T-helper 2 cell treated with Interferon-gamma antibody and Interleukin-4, amounts not matched to agents 100 ng/mL and 5 ng/mL, for 36 hours (primary cell): ENCODE measurements around the gene EPC1. TPM values are rescaled to one million over a fixed set of nuclear protein-coding genes. Genes with fewer than 3 reads are reported as not detected.
"Not testable (repeated sequence)": the region's sequence is repeated elsewhere in the genome, so short reads cannot be mapped to it uniquely, and the experiment has no call there.

Source experiments
- intact Hi-C: fragments of 100-400 bp; cut with micrococcal nuclease; formaldehyde crosslinking; loops from one replicate; pipeline ENCODE4 v1.15.1; 2023
- total RNA-seq: library from RNA; stranded (reverse); gene quantifications from 2 replicates; pipeline ENCODE4 v1.2.3, GENCODE V29; 2022

Gene EPC1
- total RNA-seq, 1 donor from 2014 or later, result 41.1 TPM

GRCh38 chr10:32373031-32373430 is 26.1 kb upstream of the EPC1 start:
- intact Hi-C loops, result no loop called here

GRCh38 chr10:32372000-32372875 is 25.3 kb upstream of the EPC1 start:
- intact Hi-C loops, result no loop called here

GRCh38 chr10:32371101-32371500 is 24.1 kb upstream of the EPC1 start:
- intact Hi-C loops, result no loop called here

GRCh38 chr10:32367793-32368453 is 21.0 kb upstream of the EPC1 start:
- intact Hi-C loops, result loop anchor here (1.0 to 2.0 kb wide), 4 partner anchors 9 to 177 kb away; partner anchors contain the start of gene EPC1

GRCh38 chr10:32366588-32366987 is 19.6 kb upstream of the EPC1 start:
- intact Hi-C loops, result loop anchor here (2.0 kb wide), 1 partner anchor 176 kb away; no protein-coding TSS in a partner anchor

- intact Hi-C loops, result loop anchor here (2.0 kb wide), 1 partner anchor 175 kb away; no protein-coding TSS in a partner anchor
These were observed 19.2 kb upstream of the EPC1 start for GRCh38 chr10:32366111-32366510.

GRCh38 chr10:32365404-32365803 is 18.4 kb upstream of the EPC1 start:
- intact Hi-C loops, result not testable (repeated sequence)

- intact Hi-C loops, result no loop called here
These were observed 15.6 kb upstream of the EPC1 start for GRCh38 chr10:32362571-32362970.

- intact Hi-C loops, result no loop called here
These were observed 13.9 kb upstream of the EPC1 start for GRCh38 chr10:32360884-32361283.

- intact Hi-C loops, result no loop called here
These were observed 13.3 kb upstream of the EPC1 start for GRCh38 chr10:32360241-32360640.

- intact Hi-C loops, result no loop called here
These were observed 10.2 kb upstream of the EPC1 start for GRCh38 chr10:32357056-32357735.

- intact Hi-C loops, result not testable (repeated sequence)
These were observed 7.7 kb upstream of the EPC1 start for GRCh38 chr10:32354690-32355089.

- intact Hi-C loops, result no loop called here
These were observed 3.9 kb upstream of the EPC1 start for GRCh38 chr10:32350811-32351350.

- intact Hi-C loops, result loop anchor here (5.0 to 10.0 kb wide), 4 partner anchors 38 to 1645 kb away; partner anchors contain the start of gene ARHGAP12
These were observed 3.2 kb upstream of the EPC1 start for GRCh38 chr10:32349968-32350738.

GRCh38 chr10:32349199-32349585 is 2.2 kb upstream of the EPC1 start:
- intact Hi-C loops, result loop anchor here (5.0 to 10.0 kb wide), 4 partner anchors 37 to 1644 kb away; partner anchors contain the start of gene ARHGAP12

GRCh38 chr10:32348297-32349198 is 1.6 kb upstream of the EPC1 start:
- intact Hi-C loops, result loop anchor here (5.0 to 10.0 kb wide), 4 partner anchors 36 to 1644 kb away; partner anchors contain the start of gene ARHGAP12

GRCh38 chr10:32347363-32348022 is 535 bp upstream of the EPC1 start:
- intact Hi-C loops, result loop anchor here (1.0 to 10.0 kb wide), 6 partner anchors 21 to 1643 kb away; partner anchors contain the start of genes ARHGAP12 and KIF5B

GRCh38 chr10:32346134-32346550 is 816 bp downstream of the EPC1 start:
- intact Hi-C loops, result loop anchor here (1.0 to 10.0 kb wide), 9 partner anchors 14 to 1641 kb away; partner anchors contain the start of genes ARHGAP12 and KIF5B
